Activated CD4-positive, alpha-beta T cell treated with anti-CD3 and anti-CD28 coated beads for 1 hour (primary cell): ENCODE data around the gene TGFB1I1.

Experiments
- DNase-seq: peaks from one replicate; pipeline ENCODE4 v3.0.0-alpha.2; 2020

TGFB1I1 gene

GRCh38 chr16:31453255-31454204 lies 18.4 kb upstream of the TGFB1I1 start:
- no peak for DNase-seq

GRCh38 chr16:31455601-31456314 lies 16.2 kb upstream of the TGFB1I1 start:
- DNase-seq = no peak

GRCh38 chr16:31456988-31457360 lies 15.0 kb upstream of the TGFB1I1 start:
- DNase-seq = no peak

- DNase-seq = peak; percentile 39
Observed at GRCh38 chr16:31458073-31458843, 13.7 kb upstream of the TGFB1I1 start.

- DNase-seq = peak; percentile 95
Observed at GRCh38 chr16:31458844-31459686, 12.9 kb upstream of the TGFB1I1 start, which contains the start of gene ARMC5. TSS of gene ARMC5 (plus strand) at chr16:31459501. CDS start at chr16:31459525, 24 bp downstream.

GRCh38 chr16:31459687-31460581 lies 12.0 kb upstream of the TGFB1I1 start:
- peak; percentile 100 for DNase-seq

- DNase-seq = no peak
Observed at GRCh38 chr16:31460582-31461002, 11.4 kb upstream of the TGFB1I1 start.

GRCh38 chr16:31461201-31461920 lies 10.6 kb upstream of the TGFB1I1 start:
- no peak for DNase-seq

- no peak for DNase-seq
Observed at GRCh38 chr16:31461921-31462804, 9.8 kb upstream of the TGFB1I1 start.

GRCh38 chr16:31464348-31464769 lies 7.6 kb upstream of the TGFB1I1 start:
- no peak for DNase-seq

- DNase-seq = no peak
Observed at GRCh38 chr16:31464781-31465260, 7.1 kb upstream of the TGFB1I1 start.

- no peak for DNase-seq
Observed at GRCh38 chr16:31465788-31466370, 6.1 kb upstream of the TGFB1I1 start.

GRCh38 chr16:31466381-31466841 lies 5.5 kb upstream of the TGFB1I1 start:
- DNase-seq = no peak

GRCh38 chr16:31467151-31467773 lies 4.7 kb upstream of the TGFB1I1 start:
- DNase-seq = no peak

GRCh38 chr16:31467858-31468257 lies 4.1 kb upstream of the TGFB1I1 start:
- no peak for DNase-seq

- no peak for DNase-seq
Observed at GRCh38 chr16:31470615-31471014, 1.3 kb upstream of the TGFB1I1 start.

GRCh38 chr16:31471241-31471874 lies 594 bp upstream of the TGFB1I1 start:
- no peak for DNase-seq
